CD4-positive, alpha-beta T cell treated with Interleukin-17A for 1 hour (primary cell): Measurements from ENCODE around the gene MTCH1.

Experiments
- DNase-seq: peaks from one replicate; pipeline ENCODE4 v3.0.0-alpha.2; 2020

The MTCH1 gene

DNA sequence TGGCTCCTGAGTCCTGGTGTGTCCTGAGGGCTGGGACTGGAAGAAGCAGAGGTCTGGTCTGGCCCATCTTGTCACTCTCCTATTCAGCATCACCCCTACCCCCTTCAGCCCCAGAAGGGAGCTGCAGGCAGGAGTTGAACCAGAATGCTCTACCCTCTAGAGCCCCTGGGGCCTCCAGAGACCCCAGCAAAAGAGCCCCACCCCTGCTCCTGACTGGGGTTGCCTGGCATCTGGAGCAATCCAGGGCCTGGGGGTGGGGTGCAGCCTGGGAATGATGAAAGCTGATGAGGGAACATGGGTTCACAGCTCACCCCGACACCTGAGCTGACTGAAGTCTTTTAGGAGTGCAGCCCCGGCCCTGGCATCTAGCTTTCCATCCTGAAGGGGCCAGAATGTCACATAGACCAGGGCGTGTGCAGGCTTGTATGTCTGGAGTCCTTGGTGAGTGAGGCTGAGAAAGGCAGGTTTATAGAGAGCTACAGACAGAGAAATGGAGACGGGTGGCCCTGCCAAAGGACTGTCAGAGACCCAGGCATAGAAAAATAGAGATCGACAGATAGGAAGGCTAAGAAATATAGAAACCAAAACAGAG is 31.7 kb upstream of the MTCH1 start:
- no peak for DNase-seq

DNA sequence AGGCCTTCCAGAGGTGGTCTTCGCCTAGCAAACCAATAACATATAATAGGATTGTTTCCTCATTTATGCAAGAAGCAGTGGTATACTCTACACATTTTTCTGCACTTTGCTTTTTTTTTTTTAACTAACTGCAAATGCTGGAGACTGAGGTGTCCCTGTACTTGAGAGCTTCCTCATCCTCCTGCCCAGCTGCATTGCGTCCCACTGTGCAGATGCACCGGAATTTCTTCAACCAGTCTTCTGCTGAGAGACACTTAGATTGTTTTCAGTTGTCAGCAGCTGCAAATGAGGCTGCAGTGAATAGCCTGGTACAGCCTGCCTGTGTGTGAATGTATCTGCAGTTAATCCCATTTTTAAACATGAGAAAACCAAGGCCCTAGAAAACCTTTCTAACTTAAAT is 31.0 kb upstream of the MTCH1 start:
- DNase-seq = no peak

DNA sequence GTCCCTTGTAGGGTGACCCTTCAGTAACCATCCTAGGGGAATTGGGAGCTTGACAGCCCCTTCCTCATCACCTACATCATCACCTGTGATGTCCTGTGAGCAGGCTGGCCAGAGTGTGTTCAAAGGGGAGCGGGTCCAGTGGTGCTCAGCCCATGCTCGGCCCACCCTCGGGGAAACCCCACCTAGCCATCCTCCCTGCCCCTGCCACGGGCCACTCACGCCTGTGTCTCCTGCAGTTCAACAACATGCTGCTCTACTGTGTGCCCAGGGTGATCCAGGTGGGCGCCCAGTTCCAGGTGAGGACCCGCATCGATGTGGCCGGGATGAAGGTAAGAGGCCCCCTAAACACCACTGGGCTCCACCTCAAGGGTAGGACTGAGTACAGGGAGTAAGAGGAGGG is 29.5 kb upstream of the MTCH1 start:
- no peak for DNase-seq

DNA sequence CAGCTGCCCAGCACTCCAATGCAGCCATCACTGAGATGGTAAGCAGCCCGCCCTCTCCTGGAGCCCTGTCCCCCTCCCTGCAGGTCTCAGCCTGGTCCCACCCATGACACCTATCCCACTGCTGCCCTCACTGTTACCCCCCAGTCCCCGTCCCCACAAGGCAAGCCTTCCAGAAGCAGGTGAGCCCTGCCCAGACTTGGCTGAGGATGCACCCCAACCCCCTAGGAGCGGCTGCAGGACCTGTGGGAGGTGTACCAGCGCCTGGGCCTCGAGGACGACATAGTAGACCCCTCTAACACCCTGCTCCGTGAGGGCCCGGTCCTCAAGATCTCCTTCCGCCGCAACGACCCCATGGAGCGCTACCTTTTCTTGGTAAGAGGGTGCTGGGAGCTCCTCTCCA is 28.7 kb upstream of the MTCH1 start:
- no peak for DNase-seq

DNA sequence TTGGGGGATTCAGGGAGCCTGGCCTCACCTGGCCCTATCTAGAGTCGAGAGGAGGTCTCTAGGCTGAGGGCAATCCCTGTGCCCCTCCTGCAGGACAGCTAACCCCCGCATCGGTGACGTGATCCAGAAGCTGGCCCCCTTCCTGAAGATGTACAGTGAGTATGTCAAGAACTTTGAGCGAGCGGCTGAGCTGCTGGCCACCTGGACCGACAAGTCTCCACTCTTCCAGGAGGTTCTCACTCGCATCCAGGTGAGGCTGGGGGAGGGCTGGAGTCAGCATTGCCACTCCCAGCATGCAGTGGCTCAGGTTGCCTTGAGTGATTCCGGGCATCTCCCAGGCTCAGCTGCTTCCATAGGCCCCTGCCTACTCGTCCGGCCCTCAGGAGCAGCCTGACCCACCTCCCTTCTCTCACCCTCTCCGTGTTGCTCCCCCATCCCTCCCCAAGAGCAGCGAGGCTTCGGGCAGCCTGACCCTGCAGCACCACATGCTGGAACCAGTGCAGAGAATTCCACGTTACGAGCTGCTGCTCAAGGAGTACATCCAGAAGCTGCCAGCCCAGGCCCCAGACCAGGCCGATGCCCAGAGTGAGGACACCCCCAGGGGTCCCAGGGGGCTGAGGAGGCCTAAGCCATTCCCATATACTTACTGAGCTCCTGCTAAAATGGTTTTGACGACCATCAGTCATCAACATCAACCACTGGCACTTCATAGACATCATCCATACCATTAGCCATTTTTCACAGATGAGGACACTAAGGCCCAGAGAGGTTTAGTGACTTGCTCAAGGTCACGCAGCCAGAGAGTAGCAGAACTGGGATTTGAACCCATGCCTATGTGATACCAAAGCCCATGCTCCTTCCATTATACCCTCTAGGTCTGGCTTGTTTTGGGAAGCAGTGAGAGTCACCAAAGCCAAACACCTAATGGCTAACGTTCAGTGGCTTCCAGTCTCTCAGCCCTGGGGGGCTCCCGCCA is 27.8 kb upstream of the MTCH1 start:
- no peak for DNase-seq

DNA sequence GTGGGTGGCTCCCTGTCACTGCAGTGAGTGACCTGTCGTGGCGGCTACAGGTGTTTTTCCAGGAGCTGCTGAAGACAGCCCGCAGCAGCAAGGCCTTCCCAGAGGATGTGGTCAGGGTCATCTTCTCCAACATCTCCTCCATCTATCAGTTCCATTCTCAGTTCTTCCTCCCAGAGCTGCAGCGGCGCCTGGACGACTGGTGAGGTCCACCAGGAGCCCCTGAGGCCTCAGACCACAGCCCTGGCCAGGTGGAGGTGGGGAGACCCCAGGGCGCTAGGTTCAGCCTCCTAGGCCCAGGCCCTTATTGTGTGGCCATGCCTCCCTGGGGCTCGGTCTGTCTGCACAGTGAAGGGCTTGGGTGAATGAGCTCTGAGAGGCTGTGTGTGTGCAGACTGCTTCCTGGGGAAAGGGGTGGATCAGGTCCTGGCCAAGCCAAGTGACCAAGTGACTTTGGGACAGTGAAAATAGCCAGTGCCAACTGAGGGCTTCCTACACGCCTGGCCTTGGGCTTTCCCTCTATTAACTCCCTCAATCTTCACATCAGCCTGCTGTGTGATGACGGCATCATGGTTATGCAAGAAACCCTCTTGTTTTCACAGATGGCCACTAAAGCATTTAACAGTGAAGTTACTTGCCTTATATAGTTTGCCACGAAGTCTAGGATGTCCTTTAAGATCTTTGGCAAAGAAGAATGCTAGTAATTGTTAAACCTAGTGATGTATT is 25.8 kb upstream of the MTCH1 start:
- DNase-seq = no peak

DNA sequence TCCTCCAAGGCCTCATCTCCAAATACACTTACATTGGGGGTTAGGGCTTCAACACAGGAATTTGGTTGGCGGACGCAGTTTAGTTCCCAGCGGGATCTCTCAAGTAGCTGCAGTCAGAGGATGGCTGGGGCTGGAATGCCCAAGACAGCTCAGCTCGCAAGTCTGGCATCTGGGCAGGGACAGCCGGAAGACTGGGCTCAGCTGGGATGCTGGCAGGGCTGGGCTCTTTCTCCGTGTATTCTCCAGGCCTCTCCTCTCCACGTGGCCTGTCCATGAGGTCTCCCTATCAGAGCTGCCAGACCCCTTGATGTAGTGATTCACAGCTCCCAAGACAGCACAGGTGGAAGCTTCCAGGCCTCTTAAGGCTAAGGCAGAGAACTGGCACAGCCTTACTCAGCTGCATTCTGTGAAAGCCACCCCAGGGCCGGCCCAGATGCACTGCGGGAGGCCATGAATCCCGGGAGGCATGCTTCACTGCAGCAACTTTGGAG is 24.5 kb upstream of the MTCH1 start:
- DNase-seq = no peak

DNA sequence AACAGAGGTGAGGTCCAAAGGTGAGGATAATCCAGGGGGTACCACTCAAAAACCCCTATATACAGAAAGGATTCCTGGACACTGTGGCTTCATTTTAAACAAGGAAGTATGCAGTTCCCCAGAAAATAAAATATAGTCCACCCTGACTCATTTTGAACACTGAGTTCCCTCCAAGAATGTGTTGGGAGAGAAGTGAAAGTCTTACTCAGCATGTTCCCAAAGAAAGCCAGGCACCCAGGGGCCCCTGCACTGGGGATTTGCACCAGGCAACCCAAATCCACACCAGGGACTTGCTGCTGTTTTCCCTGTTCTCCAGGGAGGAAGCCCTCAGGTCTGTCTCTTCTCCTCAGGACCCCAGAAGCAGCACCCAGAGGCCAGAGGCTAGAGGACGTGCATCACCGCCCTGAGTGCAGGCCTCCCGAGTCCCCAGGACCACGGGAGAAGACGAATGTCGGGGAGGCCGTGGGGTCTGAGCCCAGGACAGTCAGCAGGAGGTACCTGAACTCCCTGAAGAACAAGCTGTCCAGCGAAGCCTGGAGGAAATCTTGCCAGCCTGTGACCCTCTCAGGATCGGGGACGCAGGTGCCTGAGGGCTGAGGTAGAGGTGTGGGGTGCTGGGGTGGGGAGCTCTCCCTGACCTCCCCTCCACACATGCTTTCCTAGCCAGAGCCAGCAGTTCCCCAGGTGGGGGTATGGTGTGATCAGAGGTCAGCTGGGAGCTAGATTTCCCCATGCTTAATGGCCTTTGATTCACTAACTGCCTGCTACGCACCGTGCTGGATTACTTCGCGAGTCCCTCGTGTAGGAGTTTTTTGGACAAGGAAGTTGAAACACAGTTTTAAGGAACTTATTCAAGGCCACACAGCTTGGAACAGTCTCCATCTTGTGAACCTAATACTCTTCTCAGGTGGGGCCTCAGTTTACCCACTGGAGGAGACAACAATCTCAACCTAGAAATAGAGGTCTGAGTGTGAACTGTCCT is 22.8 kb upstream of the MTCH1 start:
- DNase-seq = no peak

DNA sequence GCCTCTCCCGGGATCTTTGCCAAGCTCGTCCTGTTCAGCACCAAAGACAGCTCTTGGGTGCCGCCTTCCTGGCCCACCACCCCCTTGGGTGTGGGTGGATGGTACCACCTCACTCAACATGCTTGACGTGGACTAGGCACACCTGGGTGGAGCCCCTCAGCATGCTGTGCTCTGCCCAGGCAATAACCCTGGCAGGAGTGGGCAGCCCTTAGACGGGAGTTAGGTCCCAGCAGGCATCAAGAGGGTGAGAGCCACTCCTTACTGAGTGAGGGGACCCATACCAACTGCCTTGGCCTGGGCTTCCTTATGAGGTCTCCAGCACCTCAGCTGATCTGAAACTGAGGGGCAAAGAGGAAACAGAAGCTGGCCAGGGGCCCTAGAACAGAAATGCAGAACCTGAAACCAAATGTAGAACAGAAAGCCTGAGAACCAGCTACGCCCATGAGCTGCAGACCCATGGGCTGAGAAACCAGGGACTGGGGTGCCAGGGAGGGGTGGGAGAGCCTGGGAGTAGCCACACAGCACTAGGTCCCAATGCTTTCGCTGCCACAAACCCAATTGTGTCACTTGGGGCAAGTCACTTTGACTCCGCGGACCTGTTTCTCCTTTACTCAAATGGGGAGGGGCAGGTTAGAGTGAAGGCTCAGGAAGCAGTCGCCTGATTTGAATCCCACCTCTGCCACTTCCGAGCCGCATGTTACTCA is 21.5 kb upstream of the MTCH1 start:
- no peak for DNase-seq

DNA sequence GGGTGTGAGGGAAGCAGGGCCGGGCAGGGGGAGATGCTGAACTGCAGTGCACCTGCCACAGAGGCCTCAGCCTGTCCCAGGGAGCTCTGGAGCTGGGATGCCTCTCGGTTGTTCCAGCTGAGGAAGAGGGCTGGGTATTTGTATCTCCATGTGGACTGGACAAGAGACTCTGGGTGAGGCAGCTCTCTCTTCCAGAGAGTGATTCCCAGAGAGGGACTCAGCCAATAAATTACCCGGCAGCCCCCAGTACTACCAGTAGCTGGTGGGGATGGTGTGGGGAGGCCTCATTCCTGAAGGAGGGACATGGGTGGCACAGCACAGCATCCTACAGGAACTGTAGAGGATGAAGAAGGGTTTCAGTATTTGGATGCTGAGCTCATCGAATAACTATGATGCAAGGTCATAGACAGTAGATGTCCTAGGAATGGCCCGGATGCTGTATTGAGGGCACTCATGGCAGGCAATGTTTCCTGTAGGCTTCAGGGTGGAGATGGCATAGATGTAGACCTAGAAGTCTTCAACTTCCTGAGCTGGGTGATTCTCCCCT is 20.9 kb upstream of the MTCH1 start:
- DNase-seq = no peak

DNA sequence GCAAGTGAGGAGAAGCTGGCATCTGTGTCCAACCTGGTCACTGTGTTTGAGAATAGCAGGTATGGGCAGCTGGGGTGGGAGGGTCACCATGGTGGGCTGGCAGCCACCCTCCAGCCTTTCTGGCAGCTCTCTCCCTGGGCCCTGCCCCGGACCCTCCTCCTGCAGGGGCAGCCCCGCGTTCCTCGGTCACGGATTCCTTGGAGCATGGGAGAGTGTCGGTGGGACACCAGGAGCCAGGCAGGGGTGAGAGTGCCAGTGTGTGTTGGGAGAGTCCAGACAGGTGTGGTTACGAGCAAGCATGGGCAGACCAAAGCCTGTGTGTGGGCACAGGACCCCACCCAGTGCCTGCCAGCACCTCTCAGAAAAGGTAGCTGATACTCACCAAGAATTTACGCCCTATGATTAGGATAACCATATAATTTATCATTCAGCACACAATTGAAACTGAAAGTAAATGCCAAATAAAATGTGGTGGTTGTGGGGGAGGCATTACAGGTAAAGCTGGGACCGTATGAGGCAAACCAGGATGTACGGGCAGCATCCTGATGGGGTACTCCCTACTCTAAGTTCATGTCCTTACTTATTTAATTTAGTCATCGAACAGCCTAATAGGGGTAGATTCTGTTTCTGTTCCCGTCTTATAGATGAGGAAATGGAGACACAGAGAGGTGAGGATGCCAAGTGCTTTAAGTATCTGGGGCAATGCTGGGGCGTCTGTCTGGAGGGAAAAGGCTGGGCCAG is 20.0 kb upstream of the MTCH1 start:
- DNase-seq = peak; percentile 33

DNA sequence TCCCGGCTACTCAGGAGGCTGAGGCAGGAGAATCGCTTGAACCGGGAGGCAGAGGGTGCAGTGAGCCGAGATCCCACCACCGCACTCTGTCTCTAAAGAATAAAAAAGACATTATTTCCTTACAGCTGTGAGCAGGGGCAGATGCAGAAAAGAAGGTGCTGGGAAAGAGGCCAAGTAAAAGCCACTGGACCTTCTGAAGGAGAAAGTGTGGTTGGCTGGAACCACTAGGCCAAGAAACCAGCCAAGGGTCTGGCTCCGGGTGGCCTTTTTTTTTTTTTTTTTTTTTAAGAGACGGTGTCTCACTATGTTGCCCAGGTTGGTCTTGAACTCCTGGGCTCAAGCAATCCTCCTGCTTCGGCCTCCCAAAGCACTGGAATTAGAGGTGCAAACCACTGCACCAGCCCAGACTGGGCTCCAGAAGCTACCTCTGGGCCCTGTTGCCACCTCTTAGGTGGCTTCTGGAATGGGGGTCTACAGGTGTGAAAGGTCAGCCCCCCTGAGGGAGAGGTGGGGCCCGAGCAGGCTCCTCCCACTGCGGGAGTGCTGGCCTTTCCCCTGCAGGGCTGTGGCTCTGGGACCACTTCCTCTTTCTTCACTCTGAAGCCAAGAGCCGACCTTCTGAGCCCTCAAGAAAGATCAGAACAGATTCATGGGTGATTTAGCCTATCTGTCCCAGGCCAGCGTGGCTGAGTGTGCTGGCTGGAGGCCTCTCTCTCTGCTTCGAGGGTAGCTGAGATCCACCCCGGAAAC is 19.2 kb upstream of the MTCH1 start, which contains the start of gene FGD2:
Gene FGD2 (plus strand): TSS at position 595 of the 750 bp plus-strand sequence. CDS start 163 bp downstream, outside the sequence.
- DNase-seq = peak; percentile 28

DNA sequence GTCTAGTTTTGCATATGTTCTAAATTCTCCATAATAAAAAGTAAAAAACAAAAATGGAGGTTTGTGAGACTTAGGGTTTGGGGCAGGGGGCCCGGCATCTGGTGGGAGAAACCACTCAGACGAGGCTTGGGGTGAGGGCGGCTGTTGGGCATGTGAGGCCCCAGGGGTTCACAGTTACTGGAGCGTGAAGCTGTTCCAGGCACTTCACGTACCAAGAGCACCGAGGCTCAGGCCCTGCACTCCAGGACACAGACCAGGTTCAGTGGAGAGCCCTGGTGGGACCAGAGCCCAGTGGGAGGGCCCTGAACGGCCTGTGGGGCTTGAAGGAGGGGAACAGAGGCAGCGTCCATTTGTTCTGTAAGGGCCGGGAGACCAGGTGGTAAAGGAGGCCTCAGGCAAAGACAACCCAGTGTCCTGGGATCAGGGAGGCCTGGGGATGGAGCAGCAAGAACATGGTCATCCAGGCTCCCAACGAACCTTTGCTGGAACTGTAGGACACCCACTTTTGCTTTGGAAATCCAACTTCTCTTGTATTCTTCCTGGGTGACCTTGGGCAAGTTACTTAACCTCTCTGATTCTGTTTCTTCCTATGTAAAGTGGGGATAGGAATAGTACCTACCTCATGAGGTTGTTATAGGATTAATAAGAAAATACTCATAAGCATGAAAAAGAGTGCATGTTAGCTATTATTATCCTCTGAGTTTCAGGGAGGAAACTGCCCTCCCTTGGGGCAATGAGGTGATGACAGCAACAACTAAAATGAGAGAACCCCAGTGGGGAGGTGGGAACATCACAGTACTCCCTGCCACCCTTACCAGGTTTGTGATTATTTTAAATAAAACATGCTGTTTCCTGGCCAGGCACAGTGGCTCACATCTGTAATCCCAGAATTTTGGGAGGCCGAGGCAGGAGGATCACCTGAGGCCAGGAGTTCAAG is 18.3 kb upstream of the MTCH1 start:
- DNase-seq = no peak

DNA sequence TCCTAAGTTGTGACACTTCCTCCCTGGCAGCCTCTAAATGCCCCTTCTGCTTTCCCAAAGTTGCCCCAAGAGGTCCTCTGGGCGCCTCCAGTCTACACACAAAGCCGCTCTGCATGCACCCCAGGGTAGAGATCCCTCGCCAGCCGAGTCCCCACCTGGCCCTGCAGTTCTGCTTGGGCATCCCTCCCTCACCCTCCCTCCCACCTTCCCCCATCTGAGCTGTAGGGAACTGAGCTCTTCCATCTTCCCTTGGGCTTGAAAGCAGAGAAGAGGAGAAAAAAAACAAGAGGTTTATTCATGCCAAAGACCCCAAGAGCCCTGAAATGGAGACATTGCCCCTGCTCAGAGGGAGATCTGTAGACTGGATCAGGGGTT is 13.7 kb upstream of the MTCH1 start:
- no peak for DNase-seq

DNA sequence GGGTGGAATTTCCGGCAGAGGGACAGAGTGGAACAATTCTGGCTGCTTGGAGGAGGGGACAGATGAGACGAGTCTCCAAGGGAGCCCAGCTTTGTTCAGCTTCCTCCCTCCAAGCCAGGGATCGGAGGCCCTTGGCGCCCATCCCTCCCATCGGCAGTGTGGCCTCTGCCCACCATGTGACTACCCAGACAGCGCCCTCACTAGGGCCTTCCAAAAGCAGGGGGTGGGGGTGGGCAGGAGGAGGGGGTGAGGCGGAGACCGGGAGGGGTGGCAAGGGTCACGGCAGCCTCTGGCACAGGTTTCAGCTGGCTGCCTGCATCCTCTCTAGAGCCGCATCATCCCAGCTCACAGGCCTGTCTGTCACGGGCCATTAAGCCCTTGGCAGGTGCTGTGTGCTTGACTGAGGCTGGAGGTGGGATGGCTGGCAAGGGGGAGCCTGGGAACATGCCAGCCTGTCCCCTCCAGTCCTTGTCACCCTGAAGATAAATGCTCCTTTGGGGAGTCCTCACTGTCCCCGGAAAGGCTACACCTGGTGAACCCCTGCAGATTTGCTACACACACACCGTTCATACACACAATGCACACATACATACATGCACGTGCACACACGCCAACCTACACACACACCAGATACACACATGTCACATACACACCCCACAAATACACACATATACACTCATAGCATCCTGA is 13.2 kb upstream of the MTCH1 start:
- no peak for DNase-seq

DNA sequence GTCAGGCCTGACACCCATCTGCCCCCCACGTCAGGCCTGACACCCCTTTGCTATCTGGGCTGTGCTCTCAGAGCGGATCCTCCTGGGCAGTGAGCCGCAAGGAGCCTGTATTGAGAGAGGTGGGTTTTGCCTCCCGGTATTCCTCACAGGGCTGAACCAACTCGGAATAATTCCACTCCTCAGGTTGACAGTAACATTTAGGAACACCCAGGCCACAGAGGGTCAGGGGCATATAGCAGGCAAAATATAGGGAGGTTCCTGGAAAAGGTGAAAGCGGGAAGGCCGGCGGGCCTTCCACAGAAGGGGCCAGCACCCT is 12.7 kb upstream of the MTCH1 start:
- no peak for DNase-seq

DNA sequence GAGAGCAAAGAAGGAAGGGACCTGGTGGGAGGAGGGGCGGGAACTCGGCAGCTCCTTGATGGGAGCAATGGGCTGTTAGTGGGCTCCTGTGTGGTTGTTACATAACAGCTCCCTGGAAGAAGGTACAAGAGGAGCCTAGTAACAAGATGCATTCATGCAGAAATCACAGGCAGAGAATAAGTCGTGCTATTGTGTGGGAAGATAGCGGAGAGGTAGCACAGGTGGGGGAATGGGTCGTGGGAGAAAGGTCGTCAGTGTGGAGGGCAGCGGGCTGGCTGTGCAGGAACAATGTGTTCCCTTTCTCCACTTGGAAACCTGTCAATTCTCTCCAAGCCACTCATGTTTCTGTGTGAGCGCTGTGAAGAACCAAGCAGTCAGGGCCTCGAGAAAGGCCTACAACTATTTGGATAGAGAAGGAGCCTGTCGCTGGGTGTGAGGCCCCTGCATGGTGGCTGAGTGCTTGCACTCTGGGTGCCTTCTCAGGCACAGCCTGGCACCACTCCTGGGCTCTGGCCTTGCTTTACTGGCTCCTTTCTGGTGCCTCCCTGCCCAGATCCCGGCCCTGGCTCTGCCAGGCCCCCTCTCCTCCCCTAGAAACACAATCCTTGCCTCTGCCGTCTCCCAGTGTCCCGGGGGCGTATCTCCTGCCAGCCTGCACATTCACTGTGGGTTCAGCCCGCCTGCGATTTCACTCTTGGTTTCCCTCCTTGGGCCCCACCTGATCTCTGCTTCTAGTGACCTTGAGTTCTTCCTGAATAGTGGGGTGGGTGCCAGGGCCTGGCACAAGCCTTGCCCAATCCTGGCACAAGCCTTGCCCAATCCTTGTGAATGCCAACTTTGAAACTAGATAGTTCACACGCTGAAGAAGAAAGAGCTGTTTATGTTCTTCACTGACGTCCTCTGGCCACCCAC is 12.1 kb upstream of the MTCH1 start:
- DNase-seq = no peak
